Frontal cortex (tissue), 1 donor: Measurements from ENCODE around the gene TREM2. TPM values are rescaled to one million over a fixed set of nuclear protein-coding genes. Genes with fewer than 3 reads are reported as not detected.

Experiments
- total RNA-seq: library from RNA; depleted of rRNA; stranded (reverse); fragments of >200 nt; gene quantifications from one replicate; pipeline ENCODE4 v1.2.3, GENCODE V29; 2014

The TREM2 gene
- total RNA-seq, 1 donor from 2014 or later: 4.9 TPM

Other genes with a start within 250 kb of the TREM2 start
- gene UNC5CL, start 123.9 kb downstream of the TREM2 start, total RNA-seq: under 0.01 TPM
- gene TSPO2, start 120.6 kb downstream of the TREM2 start, total RNA-seq: 0.82 TPM
- gene APOBEC2, start 109.9 kb downstream of the TREM2 start, total RNA-seq: not detected
- gene OARD1, start 90.8 kb downstream of the TREM2 start, total RNA-seq: 6.9 TPM
- 34.6 TPM for gene NFYA, start 90.1 kb downstream of the TREM2 start, total RNA-seq
- gene TREML1, start 8.8 kb downstream of the TREM2 start, total RNA-seq: 0.41 TPM
- under 0.01 TPM for gene TREML2, start 38.0 kb upstream of the TREM2 start, total RNA-seq
- gene TREML4, start 65.2 kb upstream of the TREM2 start, total RNA-seq: not detected
- gene TREM1, start 123.6 kb upstream of the TREM2 start, total RNA-seq: not detected
- not detected for gene NCR2, start 172.5 kb upstream of the TREM2 start, total RNA-seq